Stimulated activated CD8-positive, alpha-beta memory T cell treated with anti-CD3 and anti-CD28 coated beads, Interleukin-15, amount 100 ng/mL, for 48 hours (primary cell): ENCODE data around the gene PFKFB3.
"Not testable (repeated sequence)": the region's sequence is repeated elsewhere in the genome, so short reads cannot be mapped to it uniquely, and the experiment has no call there.

ENCODE experiments used
- DNase-seq, 2 donors: peaks; one replicate each; pipeline ENCODE4 v3.0.0-alpha.2; 2020; ENCODE audit warnings: low read depth in 2 of 2

PFKFB3 gene

DNA sequence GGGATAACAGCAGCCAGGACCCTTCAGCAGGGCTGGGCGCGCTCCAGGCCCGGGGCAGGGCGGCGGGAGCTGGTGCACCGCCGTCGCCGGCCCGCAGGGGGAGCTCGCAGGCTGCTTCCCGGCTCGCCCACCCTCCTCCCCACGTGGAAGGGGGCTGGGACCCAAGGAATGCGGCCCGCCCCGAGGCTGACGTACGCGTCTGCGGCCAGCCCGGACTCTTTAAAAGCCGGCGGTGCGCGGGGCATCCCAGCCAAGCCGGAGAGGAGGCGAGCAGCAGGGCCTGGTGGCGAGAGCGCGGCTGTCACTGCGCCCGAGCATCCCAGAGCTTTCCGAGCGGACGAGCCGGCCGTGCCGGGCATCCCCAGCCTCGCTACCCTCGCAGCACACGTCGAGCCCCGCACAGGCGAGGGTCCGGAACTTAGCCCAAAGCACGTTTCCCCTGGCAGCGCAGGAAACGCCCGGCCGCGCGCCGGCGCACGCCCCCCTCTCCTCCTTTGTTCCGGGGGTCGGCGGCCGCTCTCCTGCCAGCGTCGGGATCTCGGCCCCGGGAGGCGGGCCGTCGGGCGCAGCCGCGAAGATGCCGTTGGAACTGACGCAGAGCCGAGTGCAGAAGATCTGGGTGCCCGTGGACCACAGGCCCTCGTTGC lies at the start of gene PFKFB3:
TSS of gene PFKFB3 (plus strand) at position 249 of the 647 bp plus-strand sequence. CDS start at position 578, 329 bp downstream.
- peak; percentile 91 to 94 for DNase-seq

DNA sequence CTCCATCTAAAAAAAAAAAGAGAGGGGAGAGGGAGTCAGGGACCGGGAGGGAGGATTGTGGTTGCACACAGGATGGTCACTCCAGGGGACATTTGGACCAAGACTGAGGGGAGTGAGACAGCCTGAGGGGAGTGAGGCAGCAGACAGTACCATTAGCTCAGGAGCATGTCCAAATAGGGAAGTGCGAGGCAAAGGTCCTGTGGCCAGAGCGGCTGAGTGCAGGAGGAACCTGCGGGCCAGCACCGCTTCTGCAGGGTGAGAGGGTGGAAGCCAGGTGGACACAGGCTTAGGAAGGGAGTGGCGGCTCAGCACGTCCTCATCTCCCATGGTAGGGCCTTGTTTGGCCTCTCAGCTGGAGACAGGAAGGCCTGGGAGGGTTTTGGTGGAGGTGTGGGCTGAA lies 48.9 kb upstream of the PFKFB3 start:
- DNase-seq: no peak

DNA sequence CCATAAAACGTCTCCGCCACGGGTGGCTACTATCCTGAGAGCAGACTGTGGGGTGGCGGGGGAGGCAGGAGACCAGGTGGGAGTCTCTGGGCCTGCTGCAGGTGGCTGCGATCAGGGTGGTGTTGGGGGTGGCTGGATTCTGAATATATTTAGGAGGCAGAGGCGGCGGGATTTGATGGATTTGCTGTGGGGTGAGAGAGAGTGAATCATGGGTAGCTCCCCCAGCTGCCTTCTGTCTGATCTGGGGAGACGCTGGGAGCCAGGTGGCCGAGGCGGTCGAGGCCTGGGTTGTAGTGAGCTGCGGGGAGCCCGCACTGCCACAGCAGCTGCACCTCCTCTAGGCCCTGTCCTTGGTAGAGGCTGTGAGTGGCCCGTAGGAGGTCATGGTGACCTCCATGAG lies 48.2 kb upstream of the PFKFB3 start:
- no peak for DNase-seq

DNA sequence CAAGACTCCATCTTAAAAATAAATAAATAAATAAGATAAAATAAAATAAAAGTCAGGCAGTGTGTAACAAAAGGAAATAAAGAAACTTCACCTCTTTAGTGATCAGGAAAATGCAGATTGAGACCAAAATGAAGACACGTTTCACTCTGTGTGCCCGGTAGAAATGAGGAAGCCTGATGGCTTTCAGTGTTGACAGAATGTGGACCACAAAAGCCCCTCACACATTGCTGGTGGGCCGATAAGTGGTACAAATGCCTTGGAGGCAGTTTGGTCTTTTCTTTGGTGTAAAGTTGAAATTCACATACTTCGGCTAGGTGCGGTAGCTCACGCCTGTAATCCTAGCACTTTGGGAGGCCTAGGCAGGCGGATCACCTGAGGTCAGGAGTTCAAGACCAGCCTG lies 44.5 kb upstream of the PFKFB3 start:
- no peak for DNase-seq

DNA sequence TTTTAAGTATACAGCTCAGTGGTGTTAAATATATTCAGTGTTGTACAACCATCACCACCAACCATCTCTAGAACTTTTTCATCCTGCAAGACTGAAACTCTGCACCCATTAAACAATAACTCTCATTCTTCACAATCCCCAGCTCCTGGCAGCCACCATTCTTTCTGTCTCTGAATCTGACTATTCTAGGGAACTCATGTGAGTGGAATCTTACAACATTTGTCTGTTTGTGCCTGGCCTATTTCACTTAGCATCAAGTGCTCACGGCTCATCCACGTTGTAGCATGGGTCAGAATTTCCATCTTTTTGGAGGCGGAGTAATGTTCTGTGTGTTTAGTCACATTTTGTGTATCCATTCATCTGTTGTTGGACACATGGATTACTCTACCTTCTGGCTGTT lies 40.8 kb upstream of the PFKFB3 start:
- no peak for DNase-seq

DNA sequence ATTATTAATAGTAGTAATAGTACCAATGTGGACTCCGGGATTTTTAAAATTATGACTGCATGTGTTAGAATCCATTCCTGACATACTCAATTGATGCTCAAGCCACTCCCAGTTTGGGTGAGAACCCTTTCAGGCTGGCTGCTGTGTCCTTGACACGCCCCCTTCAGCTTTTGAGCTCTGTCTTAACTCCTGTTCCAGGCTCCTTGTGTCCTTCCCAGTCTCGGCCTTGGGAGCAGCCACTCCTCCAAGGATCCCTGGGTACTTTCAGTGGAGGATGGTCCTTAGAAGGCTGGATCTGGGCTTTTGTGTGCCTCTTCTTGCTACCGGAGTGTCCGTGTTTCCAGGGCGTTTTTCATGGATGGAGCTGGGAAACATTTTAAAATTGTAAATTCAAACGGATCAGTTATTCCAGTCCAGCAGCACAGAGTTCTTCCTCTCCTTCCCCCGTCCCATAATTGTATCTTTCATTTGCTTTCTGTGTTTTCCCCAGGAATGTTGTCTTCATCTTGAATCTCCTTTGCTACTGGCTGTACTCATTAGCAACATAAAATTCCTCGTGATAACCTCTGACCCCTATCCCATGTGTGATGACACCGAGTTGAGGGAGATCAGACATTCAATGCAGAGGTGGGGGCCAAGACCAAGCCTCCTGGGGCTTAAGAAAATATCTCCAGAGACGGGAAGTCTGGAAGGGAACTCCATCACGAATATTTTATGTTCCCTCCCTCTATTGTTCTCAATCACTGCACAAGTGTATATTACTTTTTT lies 40.0 kb upstream of the PFKFB3 start:
- DNase-seq: no peak

DNA sequence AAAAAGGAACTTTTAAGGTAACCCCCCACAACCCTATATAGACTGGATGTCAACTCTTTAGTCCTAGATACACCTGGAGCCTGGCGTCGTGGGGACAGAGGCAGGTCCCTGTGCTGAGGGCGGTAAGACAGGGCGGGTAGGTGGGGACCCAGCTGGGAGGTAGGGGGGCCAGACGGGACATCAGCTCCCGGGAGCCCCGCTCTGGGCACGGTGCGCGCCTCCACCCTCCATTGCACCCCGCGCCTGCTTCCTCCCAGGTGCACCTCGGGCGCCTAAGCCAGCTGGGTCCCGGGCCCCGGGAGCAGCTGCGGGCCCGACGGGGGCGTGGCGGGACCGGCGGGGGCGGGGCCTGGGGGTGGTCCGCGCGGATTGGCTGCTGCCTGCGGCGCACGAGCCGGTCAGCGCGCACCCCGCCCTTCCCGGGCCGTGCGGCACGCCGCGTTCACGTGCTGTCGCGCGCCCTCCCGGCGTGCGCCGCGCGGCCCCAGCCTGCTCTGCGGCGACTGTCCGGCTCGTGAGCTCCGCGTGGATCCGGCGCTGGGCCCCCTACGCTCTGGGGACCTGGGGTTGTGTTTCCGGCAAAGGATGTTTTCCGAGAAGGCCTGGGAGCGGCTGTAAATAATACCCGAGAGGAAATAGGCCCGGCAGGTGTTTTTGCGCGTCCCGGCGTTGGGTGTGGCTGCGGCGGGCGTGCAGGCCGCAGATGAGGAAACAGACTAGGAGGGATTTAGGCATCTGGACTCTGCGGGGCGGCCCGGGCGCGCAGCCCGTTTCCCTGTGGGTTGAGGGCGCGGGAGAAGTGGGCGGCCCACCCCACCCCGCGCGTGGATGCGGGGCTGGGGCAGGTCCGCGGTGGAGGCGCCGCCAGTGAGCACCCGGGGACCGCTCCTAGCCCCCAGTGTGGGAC lies 39.1 kb upstream of the PFKFB3 start:
- DNase-seq: peak; percentile 90

DNA sequence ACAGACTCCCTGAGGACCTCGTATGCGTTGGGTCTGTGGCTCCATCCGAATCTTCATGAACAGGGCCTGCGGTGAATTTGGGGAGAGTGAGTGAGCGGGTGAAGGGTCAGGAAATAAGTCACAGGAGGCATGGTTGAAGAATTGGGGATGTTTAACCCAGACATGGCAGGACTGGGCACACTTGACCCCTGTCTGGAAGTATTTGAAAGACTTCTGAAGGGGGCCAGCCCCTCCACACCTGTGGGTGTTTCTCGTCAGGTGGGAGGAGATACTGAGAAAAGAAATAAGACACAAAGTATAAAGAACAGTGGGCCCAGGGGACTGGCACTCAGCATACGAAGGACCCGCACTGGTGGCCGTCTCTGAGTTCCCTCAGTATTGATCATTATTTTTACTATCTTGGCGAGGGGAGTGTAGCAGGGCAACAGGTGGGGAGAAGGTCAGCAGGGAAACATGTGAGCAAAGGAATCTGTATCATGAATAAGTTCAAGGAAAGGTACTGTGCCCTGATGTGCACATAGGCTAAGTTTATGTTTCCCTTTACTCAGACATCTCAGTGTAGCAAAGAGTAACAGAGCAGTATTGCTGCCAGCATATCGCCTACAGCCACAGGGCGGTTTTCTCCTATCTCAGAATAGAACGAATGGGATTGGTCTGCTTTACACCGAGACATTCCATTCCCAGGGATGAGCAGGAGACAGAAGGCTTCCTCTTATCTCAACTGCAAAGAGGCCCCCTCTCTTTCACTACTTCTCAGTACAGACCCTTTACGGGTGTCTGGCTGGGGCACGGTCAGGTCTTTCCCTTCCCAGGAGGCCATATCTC lies 38.2 kb upstream of the PFKFB3 start:
- DNase-seq: no peak

DNA sequence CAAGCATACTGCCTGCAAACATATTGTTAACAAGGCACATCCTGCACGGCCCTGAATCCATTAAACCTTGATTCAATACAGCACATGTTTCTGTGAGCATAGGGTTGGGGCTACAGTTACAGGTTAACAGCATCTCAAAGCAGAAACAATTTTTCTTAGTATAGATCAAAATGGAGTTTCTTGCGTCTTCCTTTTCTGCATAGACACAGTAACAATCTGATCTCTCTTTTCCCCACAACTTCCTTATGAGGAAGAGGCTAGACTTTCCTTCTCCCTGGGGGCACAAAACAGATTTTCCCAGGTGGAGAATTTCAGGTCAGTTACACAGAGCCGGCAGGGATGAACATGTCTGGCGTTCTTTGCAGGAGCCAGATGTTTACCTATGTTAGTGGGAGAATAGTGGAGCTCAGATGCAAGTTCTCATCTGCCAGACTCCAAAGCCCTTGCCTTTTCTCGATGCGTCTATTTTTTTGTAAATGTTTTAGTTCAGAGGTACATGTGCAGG lies 37.5 kb upstream of the PFKFB3 start:
- DNase-seq: no peak

DNA sequence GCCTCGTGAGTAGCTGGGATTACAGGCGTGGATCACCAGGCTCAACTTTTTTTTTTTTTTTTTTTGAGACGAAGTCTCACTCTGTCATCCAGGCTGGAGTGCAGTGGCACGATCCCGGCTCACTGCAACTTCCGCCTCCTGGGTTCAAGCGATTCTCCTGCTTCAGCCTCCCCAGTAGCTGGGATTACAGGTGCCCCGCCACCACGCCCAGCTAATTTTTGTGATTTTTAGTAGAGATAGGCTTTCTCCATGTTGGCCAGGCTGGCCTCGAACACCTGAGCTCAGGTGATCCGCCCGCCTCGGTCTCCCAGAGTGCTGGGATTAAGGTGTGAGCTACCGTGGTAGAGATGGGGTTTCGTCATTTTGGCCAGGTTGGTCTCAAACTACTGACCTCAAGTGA lies 36.8 kb upstream of the PFKFB3 start:
- DNase-seq: not testable (repeated sequence)

DNA sequence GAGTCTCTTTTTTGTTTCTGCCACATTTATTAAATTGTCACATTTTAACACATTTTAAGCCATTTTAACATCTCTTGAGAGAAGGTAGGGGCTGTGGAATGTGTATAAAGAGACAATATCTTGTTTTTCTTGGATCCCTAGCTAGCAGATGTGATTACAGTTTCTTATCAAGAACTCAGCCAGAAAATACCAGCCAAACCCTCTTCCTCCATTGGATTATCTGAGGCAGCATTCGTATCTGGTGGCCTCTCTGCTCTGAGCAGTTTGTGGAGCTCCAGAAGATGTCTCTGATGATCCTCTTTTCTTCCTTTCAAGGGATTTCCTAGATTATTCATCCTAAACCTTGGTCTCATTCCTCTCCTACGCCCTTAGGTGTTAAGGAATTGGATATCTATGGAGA lies 35.3 kb upstream of the PFKFB3 start:
- no peak for DNase-seq

DNA sequence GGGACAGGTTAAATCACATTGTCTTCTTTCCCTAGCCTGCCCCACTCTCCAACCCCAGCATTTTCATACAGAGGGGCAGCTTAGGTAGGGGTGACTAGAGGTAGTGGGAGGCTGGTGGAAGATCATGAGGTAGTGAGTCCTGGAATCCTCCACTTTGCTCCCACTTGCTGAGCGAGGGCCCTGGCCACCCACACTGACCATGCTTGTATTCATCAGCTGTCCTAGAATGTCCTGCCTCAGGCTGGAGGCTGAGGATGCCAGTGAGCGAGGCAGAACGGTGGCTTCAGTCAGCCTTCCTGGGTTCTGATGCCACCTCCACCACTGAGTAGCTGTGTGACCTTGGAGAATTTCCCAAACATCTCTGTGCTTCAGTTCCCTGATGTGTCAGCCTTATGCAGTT lies 34.6 kb upstream of the PFKFB3 start:
- DNase-seq: no peak

DNA sequence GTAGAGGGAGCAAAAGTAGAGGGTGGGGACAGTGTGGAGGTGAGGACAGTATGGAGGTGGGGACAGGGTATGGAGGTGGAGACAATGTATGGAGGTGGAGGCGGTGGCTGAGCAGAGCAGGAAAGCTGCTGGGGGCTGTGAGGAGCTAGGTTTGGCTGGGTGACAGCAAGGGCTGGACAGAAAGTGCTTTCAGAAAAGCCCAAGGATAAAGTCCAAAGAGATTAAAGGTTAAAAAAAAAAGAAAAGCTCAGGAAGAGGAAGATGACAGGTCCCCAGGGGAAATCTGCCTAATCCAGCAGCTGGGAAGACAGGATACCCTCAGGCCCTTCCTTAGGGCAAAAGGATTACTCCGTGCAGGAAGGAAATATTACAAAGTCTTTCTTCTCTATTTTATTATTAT lies 32.1 kb upstream of the PFKFB3 start:
- DNase-seq: no peak

DNA sequence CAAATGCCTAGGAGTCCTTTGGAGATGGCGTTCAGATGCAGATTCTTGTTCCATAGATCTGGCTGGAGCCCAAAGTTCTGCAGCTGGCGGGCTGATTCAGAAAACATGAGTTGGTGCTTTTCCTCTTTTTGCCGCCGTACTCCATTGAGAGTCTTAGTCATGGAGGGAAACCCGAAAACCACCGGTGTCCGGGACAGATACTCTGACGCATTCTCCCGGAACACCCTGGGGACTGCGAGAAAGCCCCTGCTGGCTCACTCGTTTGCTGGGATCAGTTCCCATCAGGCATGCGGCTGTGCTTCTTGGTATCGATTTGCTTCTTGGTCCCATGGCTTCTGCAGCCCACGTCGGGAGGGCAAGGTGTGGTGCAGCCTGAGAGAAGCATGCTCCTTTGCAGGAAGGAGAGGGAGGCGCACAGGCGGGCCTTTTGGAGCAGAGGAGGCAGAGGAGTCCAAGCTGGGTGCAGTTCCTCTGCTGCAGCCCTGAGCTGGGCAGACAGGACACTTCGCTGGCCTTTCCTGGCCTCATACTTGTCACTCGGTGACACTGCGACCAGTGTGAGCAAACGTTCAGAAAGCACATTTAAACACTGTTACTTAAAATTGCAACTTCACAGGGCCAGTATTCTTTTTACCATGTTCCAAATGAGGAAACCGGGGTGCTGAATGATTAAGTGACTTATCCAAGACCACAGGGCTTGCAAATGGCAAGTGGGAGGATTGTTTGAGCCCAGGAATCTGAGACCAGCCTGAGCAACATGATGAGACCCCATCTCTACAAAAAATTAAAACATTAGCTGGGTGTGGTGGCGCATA lies 30.6 kb upstream of the PFKFB3 start:
- DNase-seq: no peak

DNA sequence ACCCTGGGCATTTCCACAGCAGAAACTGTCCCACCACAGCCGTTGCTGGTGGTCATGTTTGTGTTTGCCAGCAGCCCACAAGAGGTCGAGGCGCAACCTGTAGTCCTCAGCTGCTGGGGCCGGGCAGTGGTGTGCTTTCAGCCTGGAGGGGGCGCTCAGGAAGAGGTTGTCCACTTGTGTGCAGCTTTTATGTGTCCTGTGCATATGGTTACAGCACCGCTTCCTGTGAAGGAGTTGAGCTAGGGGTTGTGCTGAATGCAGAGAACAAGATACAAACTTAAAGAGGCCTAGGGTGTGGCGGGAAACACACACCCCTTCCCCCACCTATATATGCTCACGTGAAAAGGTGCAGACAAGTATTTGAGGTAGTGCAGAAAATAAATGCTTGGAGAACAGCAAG lies 29.5 kb upstream of the PFKFB3 start:
- peak in 1 of 2 donors; percentile 41 for DNase-seq

DNA sequence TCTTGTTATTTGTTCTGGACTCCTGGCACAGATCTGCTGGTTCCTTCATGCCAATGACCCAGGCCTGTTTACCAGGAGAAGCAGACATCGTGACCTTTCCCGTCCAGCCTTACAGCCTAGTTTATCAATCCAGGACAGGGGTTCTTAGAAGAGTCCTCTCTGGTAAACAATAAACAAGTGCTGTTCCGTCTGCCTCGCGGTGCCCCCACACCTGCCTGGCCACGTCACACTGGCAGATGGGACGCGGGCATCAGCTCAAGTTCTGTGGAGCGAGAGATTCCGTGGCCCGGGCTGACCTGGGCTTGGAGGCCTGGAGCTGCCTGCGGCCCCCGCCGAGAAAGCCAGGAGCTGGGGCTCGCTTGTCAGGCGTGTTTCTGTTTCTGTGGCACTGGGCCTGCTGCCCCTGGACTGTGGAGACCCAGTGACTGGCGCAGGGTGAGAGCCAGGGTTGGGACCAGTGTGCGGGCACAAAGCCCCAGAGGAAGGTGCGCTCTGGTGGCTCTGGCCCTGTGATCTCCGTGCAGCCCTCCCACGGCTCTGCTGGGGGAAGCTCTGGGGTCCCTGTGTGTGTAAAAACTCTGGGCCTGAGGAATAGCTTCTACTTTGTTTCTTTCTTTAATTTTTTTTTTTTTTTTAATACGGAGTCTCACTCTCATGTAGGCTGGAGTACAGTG lies 28.4 kb upstream of the PFKFB3 start:
- DNase-seq: no peak

DNA sequence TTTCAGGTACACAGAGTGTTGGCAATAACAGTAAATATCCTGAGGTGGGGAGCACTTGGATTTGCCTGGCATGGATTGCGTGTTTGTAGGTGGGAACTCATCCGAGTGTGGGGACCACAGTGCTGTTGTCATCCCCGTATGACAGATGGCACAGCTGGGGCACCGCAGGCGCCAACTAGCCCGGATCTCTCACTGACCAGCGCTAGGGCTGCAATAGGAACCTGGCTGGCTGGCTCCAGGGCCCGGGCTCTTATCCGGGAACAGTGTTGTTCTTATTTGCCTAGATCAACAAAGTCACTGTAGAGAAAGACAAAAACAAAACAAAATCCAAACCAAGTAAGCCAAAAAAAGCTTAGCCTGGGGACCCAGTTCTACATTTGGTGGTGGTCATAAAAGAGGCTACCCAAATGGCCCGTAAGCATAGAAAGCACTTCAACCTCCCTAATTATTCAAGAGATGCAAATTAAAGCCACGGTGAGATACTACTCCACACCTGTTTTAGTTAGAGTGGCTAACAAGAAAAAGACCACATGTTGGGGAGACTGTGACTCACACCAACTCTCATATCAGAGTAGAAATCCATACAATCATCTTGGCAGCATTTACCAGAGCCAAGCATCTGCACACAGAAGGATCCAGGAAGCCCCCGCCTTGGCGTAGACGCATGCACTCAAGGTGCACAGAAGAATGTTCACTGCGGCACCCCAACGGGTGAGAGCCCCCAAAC lies 27.2 kb upstream of the PFKFB3 start:
- DNase-seq: no peak

DNA sequence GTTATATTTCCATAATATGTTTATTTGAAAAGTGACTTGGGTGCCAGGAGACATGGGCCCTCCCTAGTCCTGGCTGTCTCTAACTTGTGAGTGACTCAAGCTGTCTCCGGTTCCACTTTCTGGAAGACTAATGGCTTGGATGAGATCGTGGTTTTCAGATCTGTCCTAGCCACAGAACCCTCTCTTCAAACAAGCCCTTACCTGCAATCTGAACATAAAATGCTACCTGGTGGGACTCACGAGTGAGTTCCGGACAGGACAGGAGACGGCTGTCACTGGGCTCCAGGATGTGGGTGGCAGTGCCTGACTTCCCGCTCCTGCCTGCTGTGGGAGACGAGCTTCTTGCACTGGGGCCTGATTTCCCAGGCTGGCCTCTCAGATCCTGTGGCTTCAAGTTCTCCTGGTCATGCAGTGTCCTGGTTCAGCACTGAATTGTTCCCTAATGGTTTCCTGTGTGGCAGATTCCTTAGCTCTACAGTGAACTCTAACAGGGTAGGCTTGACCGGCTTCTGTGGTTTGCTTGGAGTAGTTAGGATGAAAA lies 26.0 kb upstream of the PFKFB3 start:
- DNase-seq: no peak

DNA sequence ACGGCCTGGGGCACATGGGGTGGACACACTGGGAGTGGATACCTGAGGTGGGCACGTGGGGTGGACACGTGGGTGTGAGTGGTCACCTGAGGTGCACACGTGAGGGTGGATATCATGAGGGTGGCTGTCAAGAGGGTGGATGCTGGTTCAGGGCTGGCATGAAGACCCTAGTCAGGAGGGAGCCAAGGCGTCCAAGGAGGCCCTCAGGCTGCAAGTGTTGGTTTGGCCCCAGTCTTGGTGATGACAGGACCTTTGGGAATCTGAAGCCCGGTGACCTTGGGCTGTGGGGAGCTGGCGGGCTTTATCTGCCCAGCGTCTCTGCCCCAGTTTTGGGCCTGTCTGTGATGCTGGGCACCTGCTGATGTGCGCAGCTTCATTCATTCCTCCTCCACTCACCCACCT lies 24.9 kb upstream of the PFKFB3 start:
- DNase-seq: no peak
